Measurements from ENCODE around the gene APC. TPM values are rescaled to one million over a fixed set of nuclear protein-coding genes. Genes with fewer than 3 reads are reported as not detected.

APC gene
- total RNA-seq, 1 experiment from 2014 or later: 24.0 TPM

GRCh38 chr5:112693301-112693700 lies 44.4 kb upstream of the APC start:
- RAD21 ChIA-PET (ENCODE audit: low non-redundant PET in 1 of 2, low total read pairs in 2 of 2, uncharacterized antibody in 2 of 2, unreplicated experiment in 2 of 2): no interaction called here
- intact Hi-C loops (cut with micrococcal nuclease): no loop called here
- TF ChIP-seq EZH2phosphoT487 (IDR thresholded peaks at IDR 0.05; ENCODE audit: borderline replicate concordance) (no peak), RAD21 (IDR thresholded peaks at IDR 0.05; ENCODE audit: low read depth) (no peak), EZH2 (IDR thresholded peaks at IDR 0.05) (no peak), SP1 (IDR thresholded peaks at IDR 0.05; ENCODE audit: low read depth) (no peak)
- BruUV-seq (replicated peaks): no TSS peak
- Histone ChIP-seq H3K9me3 (ENCODE audit: control insufficient read depth in 1 of 2, insufficient read depth in 1 of 2, low read depth in 1 of 2, low read length in 2 of 2) (no peaks in the 10 kb centered on the region), H2AFZ (ENCODE audit: low read depth, low read length, poor library complexity, severe bottlenecking) (no peak overlapping the region), H3K4me3 (replicated peaks in 1 of 2; ENCODE audit: low read depth in 1 of 2, low read length in 2 of 2) (no peak overlapping the region), H3K36me3 (ENCODE audit: control insufficient read depth in 1 of 2, insufficient read depth in 2 of 2, low read length in 2 of 2) (no peaks in the 10 kb centered on the region), H3K9ac (ENCODE audit: low read length) (no peak overlapping the region), H4K20me1 (ENCODE audit: insufficient read depth) (no peaks in the 10 kb centered on the region), H3K9me2 (ENCODE audit: insufficient read depth) (no peaks in the 10 kb centered on the region), H3K79me2 (ENCODE audit: insufficient read depth, low read length) (no peaks in the 10 kb centered on the region), H3K27me3 (ENCODE audit: insufficient read depth, low read length) (no peaks in the 10 kb centered on the region), H3K4me1 (ENCODE audit: control insufficient read depth in 1 of 2, insufficient read depth in 2 of 2, low read length in 2 of 2) (no peaks in the 10 kb centered on the region), H3K4me2 (ENCODE audit: low read length) (no peak overlapping the region), H3K27ac (ENCODE audit: low read depth, low read length) (no peak overlapping the region)
- CTCF ChIA-PET: no interaction called here
- POLR2A ChIA-PET: no interaction called here
- no peak for ATAC-seq
- DNase-seq (ENCODE audit: low read depth, low spot score): no peak

GRCh38 chr5:112694853-112695709 lies 42.6 kb upstream of the APC start:
- intact Hi-C loops (cut with micrococcal nuclease): no loop called here
- Histone ChIP-seq H3K79me2 (ENCODE audit: insufficient read depth, low read length) (no peaks in the 10 kb centered on the region), H3K4me2 (ENCODE audit: low read length) (no peak overlapping the region), H2AFZ (ENCODE audit: low read depth, low read length, poor library complexity, severe bottlenecking) (no peak overlapping the region), H3K9me3 (ENCODE audit: control insufficient read depth in 1 of 2, insufficient read depth in 1 of 2, low read depth in 1 of 2, low read length in 2 of 2) (no peaks in the 10 kb centered on the region), H4K20me1 (ENCODE audit: insufficient read depth) (no peaks in the 10 kb centered on the region), H3K4me1 (ENCODE audit: control insufficient read depth in 1 of 2, insufficient read depth in 2 of 2, low read length in 2 of 2) (no peaks in the 10 kb centered on the region), H3K36me3 (ENCODE audit: control insufficient read depth in 1 of 2, insufficient read depth in 2 of 2, low read length in 2 of 2) (no peaks in the 10 kb centered on the region), H3K9ac (ENCODE audit: low read length) (no peak overlapping the region), H3K27me3 (ENCODE audit: insufficient read depth, low read length) (no peaks in the 10 kb centered on the region), H3K27ac (ENCODE audit: low read depth, low read length) (no peak overlapping the region), H3K4me3 (replicated peaks in 1 of 2; ENCODE audit: low read depth in 1 of 2, low read length in 2 of 2) (no peak overlapping the region), H3K9me2 (ENCODE audit: insufficient read depth) (no peaks in the 10 kb centered on the region)
- no TSS peak for BruUV-seq (replicated peaks)
- TF ChIP-seq REST (IDR thresholded peaks at IDR 0.05; ENCODE audit: low read depth) (no peak), FOSL1 (IDR thresholded peaks at IDR 0.05; ENCODE audit: low read depth) (no peak), TCF7L2 (IDR thresholded peaks at IDR 0.05; ENCODE audit: borderline replicate concordance, extremely low read depth, insufficient read depth, insufficient read length) (no peak), ELF1 (IDR thresholded peaks at IDR 0.05; ENCODE audit: borderline replicate concordance, low read depth) (no peak), SRF (IDR thresholded peaks at IDR 0.05; ENCODE audit: low read depth) (no peak), POLR2AphosphoS5 (IDR thresholded peaks at IDR 0.05; ENCODE audit: low read depth, low read length) (no peak), EZH2 (IDR thresholded peaks at IDR 0.05) (no peak), EGR1 (IDR thresholded peaks at IDR 0.05; ENCODE audit: low read depth) (no peak), POLR2A (IDR thresholded peaks at IDR 0.05; ENCODE audit: borderline replicate concordance, extremely low read depth, insufficient read depth, insufficient read length) (no peak)
- RAD21 ChIA-PET (ENCODE audit: low non-redundant PET in 1 of 2, low total read pairs in 2 of 2, uncharacterized antibody in 2 of 2, unreplicated experiment in 2 of 2): no interaction called here
- ATAC-seq (no peak), DNase-seq (ENCODE audit: low read depth, low spot score) (no peak)
- CTCF ChIA-PET: no interaction called here
- POLR2A ChIA-PET: interaction anchor here (1.0 kb wide), 1 partner anchor 11 kb away, joined by 3 read pairs; no protein-coding TSS in a partner anchor
